Trophoblast cell (in vitro differentiated cells and primary cell): ENCODE results near the gene TSC1.

Experiments
- DNase-seq, 2 donors: peaks; one replicate each; pipeline ENCODE4 v3.0.0-alpha.2; 2016
- H2AFZ ChIP-seq: 2 replicates; pipeline ENCODE4 v1.6.1; 2013; ENCODE audit warnings: low read length, moderate library complexity, mild to moderate bottlenecking; ENCODE audit not compliant: insufficient read depth, poor library complexity
- H2AK5ac ChIP-seq: 2 replicates; pipeline ENCODE4 v1.6.1; 2013; ENCODE audit warnings: mild to moderate bottlenecking, low read length
- H2BK120ac ChIP-seq: 2 replicates; pipeline ENCODE4 v1.6.1; 2013; ENCODE audit warnings: low read length, mild to moderate bottlenecking, moderate library complexity; ENCODE audit not compliant: insufficient read depth, poor library complexity
- H2BK12ac ChIP-seq: 2 replicates; pipeline ENCODE4 v1.6.1; 2013; ENCODE audit warnings: mild to moderate bottlenecking, low read length, moderate library complexity
- H2BK5ac ChIP-seq: 2 replicates; pipeline ENCODE4 v1.6.1; 2013; ENCODE audit warnings: low read length, low read depth, moderate library complexity, mild to moderate bottlenecking; ENCODE audit not compliant: poor library complexity
- H3K14ac ChIP-seq: 2 replicates; pipeline ENCODE4 v1.6.1; 2013; ENCODE audit warnings: mild to moderate bottlenecking, low read length
- H3K18ac ChIP-seq: 2 replicates; pipeline ENCODE4 v1.6.1; 2013; ENCODE audit warnings: mild to moderate bottlenecking, low read length
- H3K23ac ChIP-seq: 2 replicates; pipeline ENCODE4 v1.6.1; 2013; ENCODE audit warnings: low read length
- H3K27ac ChIP-seq: 2 replicates; pipeline ENCODE4 v1.5.1; 2013; ENCODE audit warnings: low read depth, mild to moderate bottlenecking, inconsistent platforms, low read length, moderate library complexity
- H3K27me3 ChIP-seq: 2 replicates; pipeline ENCODE4 v1.6.1; 2013; ENCODE audit warnings: inconsistent platforms, mild to moderate bottlenecking, low read length, moderate library complexity; ENCODE audit not compliant: insufficient read depth
- H3K36me3 ChIP-seq, 2 experiments: 1 replicate in 1 of 2; 2 replicates in 1 of 2; pipeline ENCODE4 v1.6.1; 2013; ENCODE audit warnings: low read length in 2 of 2, mild to moderate bottlenecking in 2 of 2, moderate library complexity in 1 of 2; ENCODE audit not compliant: insufficient read depth in 2 of 2, control insufficient read depth in 1 of 2
- H3K4ac ChIP-seq: 2 replicates; pipeline ENCODE4 v1.6.1; 2013; ENCODE audit warnings: low read depth, mild to moderate bottlenecking, low read length, moderate library complexity
- H3K4me1 ChIP-seq, 2 experiments: 1 replicate in 1 of 2; 2 replicates in 1 of 2; pipeline ENCODE4 v1.6.1; 2013; ENCODE audit warnings: low read length in 2 of 2, mild to moderate bottlenecking in 2 of 2, moderate library complexity in 1 of 2; ENCODE audit not compliant: insufficient read depth in 2 of 2, control insufficient read depth in 1 of 2
- H3K4me2 ChIP-seq: 2 replicates; pipeline ENCODE4 v1.6.1; 2013; ENCODE audit warnings: inconsistent platforms, mild to moderate bottlenecking, low read length, moderate library complexity
- H3K4me3 ChIP-seq: 2 replicates; pipeline ENCODE4 v1.5.1; 2013; ENCODE audit warnings: mild to moderate bottlenecking, low read depth, low read length, inconsistent platforms
- H3K79me1 ChIP-seq: one replicate; pipeline ENCODE4 v1.6.1; 2013; ENCODE audit warnings: low read length
- H3K79me2 ChIP-seq: 2 replicates; pipeline ENCODE4 v1.6.1; 2013; ENCODE audit warnings: low read length, mild to moderate bottlenecking; ENCODE audit not compliant: control insufficient read depth, insufficient read depth, poor library complexity
- H3K9ac ChIP-seq: 2 replicates; pipeline ENCODE4 v1.6.1; 2013; ENCODE audit warnings: mild to moderate bottlenecking, low read length
- H3K9me3 ChIP-seq: 2 replicates; pipeline ENCODE4 v1.6.1; 2013; ENCODE audit warnings: low read depth, mild to moderate bottlenecking, control low read depth, inconsistent platforms, low read length; ENCODE audit not compliant: insufficient read depth
- H4K12ac ChIP-seq: 2 replicates; pipeline ENCODE4 v1.6.1; 2013; ENCODE audit warnings: low read depth, mild to moderate bottlenecking, low read length, moderate library complexity
- H4K8ac ChIP-seq: 2 replicates; pipeline ENCODE4 v1.6.1; 2013; ENCODE audit warnings: low read depth, mild to moderate bottlenecking, low read length, moderate library complexity
- H4K91ac ChIP-seq: one replicate; pipeline ENCODE4 v1.6.1; 2013; ENCODE audit warnings: low read depth, mild to moderate bottlenecking, low read length, moderate library complexity
- WGBS: extraction: QIAGEN DNeasy Blood & Tissue Kit; methylation state at CpG from one replicate; pipeline ENCODE4 v1.1.7; 2013; ENCODE audit warnings: missing lambda C conversion rate; ENCODE audit not compliant: insufficient read length, insufficient coverage; ENCODE audit errors: extremely low coverage; 5-methylcytosine and 5-hydroxymethylcytosine counted together

TSC1 gene

GRCh38 chr9:132855904-132856303 is 88.5 kb downstream of the TSC1 start:
- no CpG with 5 or more reads among the region's 5 CpGs for WGBS
- H3K18ac ChIP-seq, result no peak overlapping the region
- H3K14ac ChIP-seq, result no peak overlapping the region
- no peak overlapping the region for H2AFZ ChIP-seq
- no peak overlapping the region for H2BK120ac ChIP-seq
- no peak overlapping the region for H3K9ac ChIP-seq
- no peak overlapping the region for H3K23ac ChIP-seq
- H3K4me3 ChIP-seq, result no peak overlapping the region
- H4K8ac ChIP-seq, result no peak overlapping the region
- no peaks in the 10 kb centered on the region for H3K79me1 ChIP-seq
- no peak overlapping the region for H3K27ac ChIP-seq
- H3K9me3 ChIP-seq, result no peaks in the 10 kb centered on the region
- H3K36me3 ChIP-seq, result no peaks in the 10 kb centered on the region
- no peak overlapping the region for H3K4ac ChIP-seq
- H3K4me2 ChIP-seq, result no peak overlapping the region
- H3K4me1 ChIP-seq, result no peaks in the 10 kb centered on the region
- no peak overlapping the region for H2AK5ac ChIP-seq
- no peak for DNase-seq
- no peak overlapping the region for H4K12ac ChIP-seq
- H2BK12ac ChIP-seq, result no peak overlapping the region
- H3K79me2 ChIP-seq, result no peaks in the 10 kb centered on the region
- no peak overlapping the region for H4K91ac ChIP-seq
- no peak overlapping the region for H2BK5ac ChIP-seq
- H3K27me3 ChIP-seq, result no peaks in the 10 kb centered on the region

- Histone ChIP-seq H3K9me3 (no peaks in the 10 kb centered on the region), H2BK12ac (no peak overlapping the region), H3K4me1 (no peaks in the 10 kb centered on the region), H3K18ac (no peak overlapping the region), H3K27ac (no peak overlapping the region), H3K23ac (no peak overlapping the region), H2AK5ac (no peak overlapping the region), H4K8ac (no peak overlapping the region), H3K79me1 (no peaks in the 10 kb centered on the region), H2AFZ (no peak overlapping the region), H3K9ac (no peak overlapping the region), H3K4me3 (no peak overlapping the region), H4K12ac (no peak overlapping the region), H3K36me3 (no peaks in the 10 kb centered on the region), H2BK120ac (no peak overlapping the region), H3K4me2 (no peak overlapping the region), H3K27me3 (no peaks in the 10 kb centered on the region), H3K14ac (no peak overlapping the region), H3K4ac (no peak overlapping the region), H2BK5ac (no peak overlapping the region), H4K91ac (no peak overlapping the region), H3K79me2 (no peaks in the 10 kb centered on the region)
- no CpG with 5 or more reads among the region's 10 CpGs for WGBS
- no peak for DNase-seq
Observed at GRCh38 chr9:132854832-132855231, 89.6 kb downstream of the TSC1 start.

- no peaks in the 10 kb centered on the region for H3K27me3 ChIP-seq
- H3K23ac ChIP-seq, result no peak overlapping the region
- no peak for DNase-seq
- H2AK5ac ChIP-seq, result no peak overlapping the region
- H3K14ac ChIP-seq, result no peak overlapping the region
- H3K79me1 ChIP-seq, result no peaks in the 10 kb centered on the region
- no peak overlapping the region for H3K18ac ChIP-seq
- H2BK12ac ChIP-seq, result no peak overlapping the region
- H3K4ac ChIP-seq, result no peak overlapping the region
- no peak overlapping the region for H3K9ac ChIP-seq
- no peak overlapping the region for H3K27ac ChIP-seq
- no peak overlapping the region for H2BK120ac ChIP-seq
- H2BK5ac ChIP-seq, result no peak overlapping the region
- H4K12ac ChIP-seq, result no peak overlapping the region
- no peak overlapping the region for H4K8ac ChIP-seq
- no peaks in the 10 kb centered on the region for H3K9me3 ChIP-seq
- H3K4me2 ChIP-seq, result no peak overlapping the region
- H2AFZ ChIP-seq, result no peak overlapping the region
- no peaks in the 10 kb centered on the region for H3K36me3 ChIP-seq
- H4K91ac ChIP-seq, result no peak overlapping the region
- WGBS, result no CpG with 5 or more reads among the region's 4 CpGs
- H3K4me1 ChIP-seq, result no peaks in the 10 kb centered on the region
- no peak overlapping the region for H3K4me3 ChIP-seq
- no peaks in the 10 kb centered on the region for H3K79me2 ChIP-seq
Observed at GRCh38 chr9:132853482-132853881, 90.9 kb downstream of the TSC1 start.

- DNase-seq, result no peak
- H4K91ac ChIP-seq, result no peak overlapping the region
- no peaks in the 10 kb centered on the region for H3K4me1 ChIP-seq
- H4K12ac ChIP-seq, result no peak overlapping the region
- no peak overlapping the region for H3K14ac ChIP-seq
- no peaks in the 10 kb centered on the region for H3K36me3 ChIP-seq
- H3K4me3 ChIP-seq, result no peak overlapping the region
- H3K79me1 ChIP-seq, result no peaks in the 10 kb centered on the region
- H2AK5ac ChIP-seq, result no peak overlapping the region
- WGBS, result no CpG with 5 or more reads among the region's 12 CpGs
- no peak overlapping the region for H2AFZ ChIP-seq
- no peak overlapping the region for H3K4ac ChIP-seq
- no peaks in the 10 kb centered on the region for H3K27me3 ChIP-seq
- no peak overlapping the region for H3K4me2 ChIP-seq
- H3K27ac ChIP-seq, result no peak overlapping the region
- H3K9me3 ChIP-seq, result no peaks in the 10 kb centered on the region
- H2BK5ac ChIP-seq, result no peak overlapping the region
- H4K8ac ChIP-seq, result no peak overlapping the region
- H2BK120ac ChIP-seq, result no peak overlapping the region
- H2BK12ac ChIP-seq, result no peak overlapping the region
- H3K18ac ChIP-seq, result no peak overlapping the region
- no peaks in the 10 kb centered on the region for H3K79me2 ChIP-seq
- H3K9ac ChIP-seq, result no peak overlapping the region
- no peak overlapping the region for H3K23ac ChIP-seq
Observed at GRCh38 chr9:132849185-132849706, 95.2 kb downstream of the TSC1 start.
